ENCODE data around the gene TBX5.

Gene TBX5

DNA sequence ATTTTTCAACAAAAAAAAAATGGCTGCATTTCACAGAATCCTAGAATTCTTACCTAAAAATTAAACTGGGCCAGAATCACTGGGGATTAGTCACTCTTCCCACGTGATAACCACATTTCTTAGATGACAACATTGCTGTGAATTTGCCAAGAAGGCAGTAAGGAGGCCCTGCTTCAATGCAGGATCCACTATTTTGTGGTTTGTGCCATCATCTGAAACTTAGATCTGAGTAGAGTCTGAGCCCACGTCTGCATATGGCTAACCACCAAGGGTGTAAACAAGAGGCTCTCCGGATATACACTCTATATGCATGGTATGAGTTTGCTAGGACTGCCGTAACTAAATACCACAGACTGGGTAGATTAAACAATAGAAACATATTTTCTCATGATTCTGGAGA lies 24.4 kb upstream of the TBX5 start:
- no peak for DNase-seq

DNA sequence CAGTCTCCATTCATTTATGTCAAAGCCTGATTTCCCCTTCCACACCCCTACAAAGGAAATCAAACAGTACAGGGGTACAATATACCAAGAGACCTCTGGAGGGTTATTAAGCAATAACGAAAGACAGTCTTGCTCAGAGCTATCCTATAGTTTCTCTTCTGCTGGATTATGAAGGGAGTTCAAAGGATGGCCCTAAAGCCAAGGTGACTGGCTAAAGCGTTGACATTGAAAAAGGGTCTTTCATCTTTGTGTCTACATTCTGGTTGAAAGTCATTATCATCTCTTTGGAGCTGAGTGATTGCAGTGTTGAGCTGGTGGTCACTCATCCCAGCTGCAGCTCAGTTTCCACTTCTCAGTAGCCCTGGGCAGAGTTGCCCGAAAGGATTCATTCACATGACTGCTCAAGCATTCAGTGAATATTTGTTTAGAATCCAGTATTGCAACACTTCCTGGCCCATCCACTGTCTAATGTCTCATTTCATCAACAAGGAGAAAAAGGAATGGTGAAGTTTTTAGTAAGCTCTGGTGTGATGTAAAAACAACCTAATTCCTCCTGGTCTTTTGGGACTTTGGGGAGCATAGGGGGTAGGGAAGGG lies 19.2 kb upstream of the TBX5 start:
- no peak for DNase-seq

DNA sequence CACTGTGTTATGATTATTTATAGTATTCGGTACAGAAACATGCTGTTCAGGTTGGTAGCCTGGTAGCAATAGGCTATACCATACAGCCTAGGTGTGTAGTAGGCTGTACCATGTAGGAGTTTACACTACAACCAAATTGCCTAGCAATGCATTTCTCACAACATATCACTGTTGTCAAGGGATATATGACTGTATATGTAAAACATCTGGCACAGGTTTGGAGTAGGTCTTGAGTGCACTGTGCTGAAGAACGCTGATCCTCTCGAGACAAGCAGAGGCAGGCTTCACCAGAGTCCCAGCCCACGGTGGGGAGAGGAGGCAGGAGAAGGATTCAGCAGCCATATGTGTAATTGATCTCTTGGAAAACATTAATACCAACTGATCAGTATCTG lies 15.0 kb upstream of the TBX5 start:
- no peak for DNase-seq

DNA sequence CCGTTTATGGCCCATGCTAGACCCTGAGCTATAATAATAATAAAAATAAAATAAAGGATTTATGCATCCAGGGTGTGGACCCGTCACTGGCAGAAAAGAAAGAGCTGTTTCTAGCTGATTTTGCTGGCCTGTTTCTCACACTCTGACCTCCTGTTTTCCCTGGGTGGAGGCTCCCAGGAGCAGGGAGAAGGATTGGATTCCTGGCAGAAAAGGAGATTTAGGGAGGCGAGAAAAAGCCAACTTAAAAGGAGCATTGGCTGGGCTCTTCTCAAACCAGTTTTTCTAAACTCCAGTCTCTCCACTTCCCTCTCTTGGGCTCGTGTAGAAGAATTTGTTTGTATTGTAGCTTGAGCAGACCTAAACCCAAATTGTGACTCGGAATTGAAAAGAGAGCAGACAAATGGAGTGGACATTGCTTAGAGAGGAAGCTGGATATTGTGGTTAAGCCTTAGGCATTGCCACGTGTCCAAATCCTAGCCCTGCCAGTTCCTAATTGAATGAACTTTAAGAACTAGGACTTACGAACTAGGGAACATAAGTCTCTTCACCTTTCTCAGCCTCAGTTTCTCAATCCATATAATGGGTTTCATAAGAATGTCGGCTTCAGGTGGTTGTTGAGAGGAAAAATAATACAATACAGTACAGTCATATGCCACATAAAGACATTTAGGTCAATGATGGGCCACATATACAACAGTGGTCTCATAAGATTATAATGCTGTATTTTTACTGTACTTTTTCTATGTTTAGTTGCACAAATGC lies 14.4 kb upstream of the TBX5 start:
- DNase-seq = no peak

DNA sequence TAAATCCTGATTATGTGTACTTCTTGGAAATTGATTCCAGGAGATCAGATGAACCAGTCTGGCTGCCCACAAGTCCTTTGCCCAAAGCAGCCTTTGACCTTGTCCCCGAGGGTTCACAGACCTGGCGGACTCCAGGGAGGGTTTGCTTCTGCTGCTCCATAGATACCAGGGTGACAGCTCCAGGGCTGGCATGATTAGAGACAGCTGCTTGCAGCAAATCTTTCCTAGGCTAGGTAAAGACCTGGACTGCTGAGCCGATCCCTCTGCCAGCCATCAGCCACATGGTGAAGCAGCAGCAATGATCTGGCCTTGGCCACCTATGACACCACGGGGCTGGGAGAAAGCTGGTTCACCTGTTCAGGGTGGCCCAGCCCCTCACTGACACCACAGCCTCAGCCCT lies 10.1 kb upstream of the TBX5 start:
- DNase-seq = no peak

DNA sequence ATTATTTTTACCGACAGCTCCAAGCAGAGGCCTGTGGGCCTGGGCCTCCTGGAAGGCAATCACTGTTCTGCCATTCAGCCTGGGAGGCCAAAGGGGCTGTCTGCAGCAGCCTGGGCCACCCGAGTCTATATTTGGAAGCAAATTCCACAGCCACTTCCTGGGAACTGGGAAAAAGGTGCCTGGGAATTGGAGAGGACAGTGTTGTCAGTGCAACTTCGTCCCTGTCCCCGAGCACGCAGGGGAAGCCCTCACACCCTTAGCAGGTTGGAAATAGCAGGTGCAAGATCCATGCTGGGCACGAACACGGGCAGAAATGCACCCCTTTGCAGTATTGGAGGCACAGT lies 9.6 kb upstream of the TBX5 start:
- DNase-seq = no peak

DNA sequence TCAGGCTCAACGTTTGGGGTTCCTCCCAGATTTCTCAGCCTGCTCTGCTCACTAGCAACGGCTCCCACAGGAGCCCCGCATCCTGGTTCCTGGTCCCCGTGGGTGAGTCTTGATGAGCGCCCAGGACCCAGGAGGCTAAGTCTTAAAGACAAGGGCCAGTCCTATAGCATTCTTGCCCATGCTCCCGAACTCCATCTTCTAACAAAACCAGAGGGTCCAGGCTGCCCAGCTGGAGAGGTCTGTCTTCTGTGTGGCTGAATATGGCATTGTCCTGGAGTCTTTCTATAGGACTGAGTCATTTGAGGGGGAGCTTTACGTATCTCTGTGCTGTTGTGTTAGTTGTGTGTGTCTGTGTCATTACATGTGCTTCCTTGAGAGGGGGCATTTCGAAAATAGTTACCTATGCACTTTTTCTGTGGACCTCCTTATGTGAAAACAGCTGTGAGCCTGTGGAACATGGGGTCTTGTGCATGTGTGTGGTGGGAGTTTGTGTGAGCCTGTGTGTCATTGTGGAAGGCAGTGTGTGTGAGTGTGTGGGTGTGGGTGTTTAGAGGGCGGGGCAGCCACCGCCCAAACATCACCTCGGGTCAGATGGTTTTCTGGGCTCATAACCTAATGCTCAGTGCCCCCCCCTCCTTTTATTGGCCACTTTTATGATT lies 9.1 kb upstream of the TBX5 start:
- DNase-seq = no peak

DNA sequence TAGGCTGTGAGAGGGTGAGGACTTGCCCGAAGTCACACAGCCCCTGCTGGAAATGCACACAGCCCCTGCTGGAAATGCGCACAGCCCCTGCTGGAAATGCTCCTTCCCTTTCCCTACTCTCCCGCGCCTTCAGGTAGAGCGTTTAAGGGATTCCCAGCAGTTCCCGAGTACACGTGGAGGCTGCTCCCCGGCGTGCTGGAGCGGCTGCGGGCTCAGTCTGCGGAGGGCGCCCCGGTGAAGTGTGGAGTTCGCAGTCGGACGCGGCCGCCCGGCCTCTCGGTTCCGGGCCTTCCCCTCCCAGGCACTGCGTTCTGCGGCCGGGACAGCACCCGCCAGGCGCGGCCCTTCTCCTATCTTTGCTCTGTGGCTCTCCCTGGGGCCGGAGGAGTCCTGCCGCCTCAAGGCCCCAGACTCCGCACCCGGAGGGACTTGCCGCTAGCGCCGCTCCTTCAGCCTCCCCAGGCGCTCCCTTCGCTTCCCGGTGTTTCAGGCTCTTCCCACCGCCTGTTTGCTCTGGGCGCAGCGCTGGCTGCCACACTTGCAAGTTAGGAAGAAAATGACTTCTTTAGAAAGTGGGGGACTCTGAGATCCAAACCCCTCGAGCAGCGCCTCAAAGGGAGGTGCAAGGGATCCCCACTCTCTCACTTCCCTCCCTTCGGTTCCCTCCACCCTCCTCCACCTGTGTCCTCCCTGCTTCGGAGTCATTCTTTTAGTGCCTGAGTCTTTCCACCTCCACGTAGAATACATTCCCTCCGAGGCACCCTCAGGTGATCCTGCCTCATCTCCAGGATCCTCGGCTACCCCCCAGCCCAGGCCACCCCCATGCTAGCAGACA lies 8.3 kb upstream of the TBX5 start:
- DNase-seq = no peak

DNA sequence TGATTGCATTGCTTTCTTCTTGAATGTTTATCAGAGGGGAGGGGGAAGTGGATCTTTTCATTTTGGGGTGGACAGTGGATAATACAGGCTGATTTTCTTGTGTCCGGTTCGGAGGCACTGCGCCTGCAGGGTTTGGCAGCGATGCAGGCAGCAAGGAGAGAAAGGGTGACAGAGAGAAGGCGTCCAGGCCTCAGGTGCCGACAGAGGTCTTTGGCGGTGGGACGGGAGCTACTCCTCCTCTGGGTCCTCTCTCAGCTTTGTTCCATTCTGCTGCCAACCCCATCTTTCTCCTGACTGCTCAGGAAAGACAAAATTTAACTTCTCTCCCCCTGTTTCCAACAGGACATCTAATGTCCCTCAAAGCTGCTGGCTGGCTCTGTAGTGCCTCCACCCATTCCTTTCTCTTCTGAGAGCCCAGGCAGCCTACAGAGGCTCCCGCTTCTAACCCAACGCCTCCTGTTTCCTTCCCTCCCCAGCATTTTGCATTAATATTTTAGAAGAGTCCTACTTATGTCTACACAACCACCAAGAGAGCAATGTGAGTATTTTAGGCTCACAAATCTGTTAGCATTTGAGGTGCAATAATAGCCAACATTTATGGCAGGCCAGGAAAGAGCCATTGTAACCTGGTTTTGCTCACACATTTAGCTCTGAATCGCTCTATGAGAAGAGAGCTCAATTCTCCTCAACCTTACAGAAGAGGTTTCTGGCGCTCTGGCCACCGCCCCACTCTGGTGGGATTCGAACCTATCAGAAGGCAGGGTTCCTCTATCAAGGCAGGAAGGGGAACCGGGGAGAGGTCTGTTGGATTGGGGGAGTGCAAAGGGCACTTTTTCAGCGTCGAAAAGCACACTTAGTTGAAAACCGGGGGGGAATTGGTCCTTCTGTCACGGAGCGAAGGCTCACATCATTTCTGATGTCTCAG lies 7.1 kb upstream of the TBX5 start:
- no peak for DNase-seq

DNA sequence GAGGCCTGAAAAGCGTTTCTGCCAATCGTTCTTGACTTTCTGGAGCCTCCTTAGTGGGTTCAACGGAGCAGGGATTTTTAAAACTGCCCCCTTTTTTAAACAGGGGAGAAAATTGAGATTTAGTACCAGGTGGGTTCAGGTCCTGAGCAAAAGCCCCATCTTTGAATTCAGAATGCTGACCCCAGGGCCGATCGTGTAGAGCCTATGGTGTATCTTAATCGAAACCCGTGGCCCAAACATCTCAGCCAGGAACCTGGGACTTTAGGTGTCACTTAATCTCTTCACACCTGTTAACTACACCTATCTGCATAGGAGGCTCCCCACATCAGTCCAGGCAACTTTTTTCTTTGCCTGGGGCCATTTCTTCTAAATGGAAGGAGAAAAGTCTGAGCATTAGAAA lies 6.4 kb upstream of the TBX5 start:
- DNase-seq = no peak

DNA sequence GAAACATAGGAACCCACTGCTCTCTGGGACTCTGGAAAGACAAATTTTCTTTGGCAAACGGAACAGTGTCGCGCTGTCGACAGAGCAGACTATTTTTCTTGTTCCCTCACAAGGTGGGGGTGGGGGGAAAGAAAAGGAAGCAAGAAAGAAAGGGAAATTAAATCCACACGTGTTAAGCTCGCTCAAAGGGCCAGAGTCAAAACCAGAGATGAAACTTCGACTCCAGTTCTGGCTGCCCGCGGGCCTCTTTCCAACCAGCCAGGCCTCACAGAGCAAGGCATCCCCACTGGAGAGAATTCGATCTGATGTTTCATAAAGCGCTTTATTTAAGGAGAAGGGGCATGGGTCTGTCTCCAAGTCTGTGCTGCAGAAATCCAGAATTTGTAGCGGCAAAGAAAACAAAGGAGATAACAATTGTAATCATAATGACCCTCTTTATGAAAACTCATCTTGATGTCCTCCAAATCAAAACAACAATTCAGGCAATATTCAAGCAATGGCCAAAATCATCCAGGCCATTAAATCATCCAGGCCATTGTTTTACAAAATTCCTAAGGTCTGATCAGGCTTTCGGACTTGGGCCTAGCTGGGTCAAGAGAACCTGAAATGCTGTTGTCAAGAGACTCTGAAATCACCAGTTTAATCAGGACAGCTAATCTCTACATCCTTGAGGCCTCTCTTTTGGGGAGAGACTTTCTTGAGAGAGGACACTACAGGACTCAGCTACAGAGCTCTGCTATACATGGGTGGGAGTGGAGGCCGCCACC lies 5.3 kb upstream of the TBX5 start:
- DNase-seq = no peak

DNA sequence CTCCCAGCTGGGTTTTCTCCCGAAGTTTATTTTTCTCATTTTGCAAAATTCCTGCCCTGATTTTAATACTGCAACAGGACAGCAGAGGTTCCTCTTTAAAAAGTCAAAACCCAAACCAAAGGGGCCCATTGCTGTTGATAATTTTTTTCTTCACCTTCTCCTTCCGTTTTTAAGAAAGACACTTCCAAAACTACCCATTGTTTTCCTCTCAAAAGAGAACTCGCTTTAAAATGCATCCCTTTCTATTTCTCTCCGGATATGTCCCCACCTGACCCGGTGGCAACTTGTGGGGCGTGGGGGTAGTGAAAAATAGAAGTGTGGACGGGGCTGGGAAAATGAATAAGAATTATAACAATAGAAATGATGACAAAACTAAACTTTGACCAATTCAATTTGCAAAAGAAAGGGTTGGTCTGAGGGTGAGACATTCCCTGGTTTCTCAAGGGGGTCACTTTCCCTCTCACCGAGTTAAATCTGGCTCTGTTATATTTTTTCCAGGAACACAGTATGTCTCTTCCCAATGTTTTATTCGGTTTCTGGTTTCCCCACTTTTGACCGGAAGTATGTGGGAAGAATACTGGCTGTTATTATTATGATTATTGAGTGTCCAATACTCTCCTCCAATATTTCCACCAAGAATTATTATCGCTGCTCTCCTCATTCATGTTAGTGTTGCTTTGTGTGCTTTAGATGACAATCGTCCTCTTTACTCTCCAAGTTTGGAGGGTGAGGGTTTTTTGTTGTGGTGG lies 4.1 kb upstream of the TBX5 start:
- no peak for DNase-seq

DNA sequence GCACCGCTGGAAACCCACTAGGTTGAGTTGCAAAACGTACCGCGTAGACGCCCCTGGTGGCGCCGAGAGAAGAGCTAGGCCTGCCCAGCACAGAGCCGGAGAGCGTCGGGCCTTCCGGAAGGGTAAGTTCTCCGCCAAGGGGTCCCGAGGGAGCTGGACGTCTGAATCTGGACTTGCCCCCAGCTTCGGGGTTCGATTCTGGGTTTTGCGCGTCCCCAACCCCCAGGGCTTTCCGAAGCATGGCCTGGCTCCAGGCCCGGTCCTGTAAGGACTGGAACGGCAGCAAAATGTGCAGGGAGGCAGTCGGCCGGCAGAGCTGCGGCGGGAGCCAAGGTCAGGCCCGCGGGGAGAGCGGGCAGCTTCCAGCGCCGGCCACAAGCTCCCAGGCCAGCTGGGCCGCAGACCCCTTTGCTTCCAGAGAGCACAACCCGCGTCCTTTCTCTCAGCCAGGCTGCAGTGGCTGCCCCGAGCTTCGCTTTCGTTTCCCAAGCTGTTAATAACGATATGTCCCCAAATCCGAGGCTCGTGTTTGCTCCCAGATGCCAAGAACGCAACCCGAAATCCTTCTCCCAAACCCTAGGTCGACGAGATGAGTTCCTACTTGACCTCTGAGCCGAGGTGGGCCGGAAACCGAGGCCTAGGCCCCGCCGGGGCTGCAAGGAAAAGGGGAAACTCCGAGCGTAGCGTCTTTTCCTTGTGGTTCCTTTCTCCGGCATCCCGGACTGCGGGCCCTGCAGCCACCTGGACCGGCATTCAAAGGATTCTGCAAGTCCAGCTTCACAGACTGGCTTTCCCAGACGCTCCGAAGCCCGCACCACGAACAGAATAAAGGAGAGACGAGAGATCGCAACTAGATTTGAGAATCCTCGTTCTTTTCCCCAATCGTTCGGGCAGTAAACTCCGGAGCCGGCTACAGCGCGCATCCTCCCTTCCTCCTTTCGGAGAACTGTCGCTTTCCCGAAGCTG lies 3.2 kb upstream of the TBX5 start:
- DNase-seq = no peak

DNA sequence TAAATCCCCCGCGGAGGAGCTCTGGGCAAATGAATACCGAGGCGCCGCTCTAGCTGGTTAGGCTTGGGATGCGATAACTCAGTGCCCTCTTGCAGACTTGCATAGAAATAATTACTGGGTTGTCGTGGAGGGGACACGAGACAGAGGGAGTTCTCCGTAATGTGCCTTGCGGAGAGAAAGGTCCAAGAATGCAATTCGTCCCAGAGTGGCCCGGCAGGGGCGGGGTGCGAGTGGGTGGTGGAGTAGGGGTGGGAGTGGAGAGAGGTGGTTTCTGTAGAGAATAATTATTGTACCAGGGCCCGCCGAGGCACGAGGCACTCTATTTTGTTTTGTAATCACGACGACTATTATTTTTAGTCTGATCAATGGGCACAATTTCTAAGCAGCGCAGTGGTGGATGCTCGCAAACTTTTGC lies 2.5 kb upstream of the TBX5 start:
- DNase-seq = no peak

DNA sequence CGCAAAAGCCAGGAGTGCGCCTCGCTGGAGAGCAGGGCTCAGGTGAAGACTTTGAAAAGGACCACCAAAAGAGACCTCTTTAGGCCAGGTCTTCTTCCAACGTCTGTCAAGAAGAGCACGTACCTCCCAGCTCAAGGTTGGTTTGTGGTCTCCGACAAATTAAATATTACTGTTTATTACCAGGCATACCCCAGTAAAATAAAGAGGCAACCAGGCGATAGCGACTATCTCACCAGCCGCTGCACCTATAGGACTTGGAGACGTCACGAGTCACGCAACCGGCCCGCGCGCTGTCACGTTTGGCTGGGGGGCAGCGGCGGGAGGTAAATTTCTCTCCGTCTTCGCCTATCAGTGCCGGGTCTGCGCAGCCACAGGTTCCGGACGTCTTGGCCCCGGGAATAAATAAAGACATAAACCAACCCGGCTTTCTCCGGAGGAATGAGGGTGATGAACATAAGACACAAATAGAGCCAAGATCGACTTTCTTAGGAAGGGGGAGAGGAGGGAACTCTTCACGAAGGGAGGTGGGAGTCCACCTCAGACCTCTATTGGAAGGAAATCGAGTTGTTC lies 2.0 kb upstream of the TBX5 start:
- DNase-seq = no peak

DNA sequence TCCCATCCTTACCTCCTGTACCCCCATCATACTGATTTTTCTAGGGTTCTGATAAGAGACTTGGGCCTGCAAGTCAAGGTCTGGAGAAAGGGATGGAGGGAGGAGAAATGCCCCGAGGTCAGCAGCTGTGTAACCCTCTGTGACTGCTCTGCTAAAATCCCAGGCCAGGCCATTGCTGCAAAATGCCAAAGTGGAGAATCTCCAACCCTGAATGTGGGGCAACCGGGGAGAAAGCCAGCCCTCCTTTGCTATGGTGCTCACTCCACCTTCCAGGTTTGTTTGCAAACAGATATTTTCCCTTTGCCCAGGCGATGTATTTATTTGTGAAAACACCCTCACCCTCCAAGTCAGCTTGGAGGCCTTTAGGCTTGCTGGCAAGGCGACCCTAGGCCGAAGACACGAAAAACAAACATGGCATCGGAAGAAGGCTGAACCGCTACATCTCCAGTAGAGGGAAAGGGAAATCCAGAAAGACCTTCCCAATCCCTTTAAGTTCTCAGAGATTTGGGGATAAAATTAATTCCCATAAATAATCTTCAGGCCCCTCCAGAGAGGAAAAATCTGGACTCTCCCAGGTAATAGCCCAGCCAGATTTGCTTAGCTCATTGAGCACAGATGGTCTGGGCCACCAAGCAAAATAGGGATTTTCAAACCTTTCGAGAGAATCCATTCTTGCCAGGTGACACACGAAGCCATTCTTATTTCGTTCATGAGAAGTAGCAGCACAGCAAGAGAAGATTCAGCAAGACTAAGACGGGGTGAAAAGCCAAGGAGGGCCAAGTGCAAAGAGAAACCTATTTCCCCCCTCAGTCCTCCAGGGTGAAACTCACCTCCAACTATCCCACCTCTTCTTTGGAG lies 1.3 kb upstream of the TBX5 start:
- DNase-seq = no peak

DNA sequence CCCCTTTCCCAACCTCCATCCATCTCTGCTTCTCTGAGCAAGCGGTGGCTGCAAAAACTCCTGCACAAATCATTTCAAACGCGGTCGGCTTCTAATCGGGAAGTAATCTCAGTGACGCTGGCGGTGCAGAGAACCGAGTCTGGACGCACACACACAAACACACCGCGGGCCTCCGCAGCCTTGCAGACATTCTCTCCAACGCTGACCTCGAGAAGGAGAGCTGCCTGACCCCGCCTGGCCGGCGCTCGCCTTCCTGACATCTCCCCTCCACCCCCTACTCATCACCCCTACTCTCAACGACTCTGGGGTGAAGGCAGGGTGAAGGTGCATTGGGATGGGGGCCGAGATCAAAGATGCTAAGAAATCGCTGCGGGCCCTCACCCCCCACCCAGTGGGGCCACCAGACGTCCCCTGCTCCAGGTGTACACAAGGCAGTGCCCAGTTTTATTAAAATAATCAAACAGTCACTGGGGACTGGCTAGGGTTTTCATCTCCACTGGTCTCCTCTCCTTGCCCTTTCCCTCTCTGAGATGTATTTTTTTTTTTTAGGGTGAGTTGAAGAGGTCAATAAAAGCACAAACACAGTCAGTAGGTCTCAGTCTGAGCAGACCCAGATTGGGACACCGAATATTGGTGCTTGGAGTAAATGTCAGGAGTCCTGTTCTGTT lies 506 bp upstream of the TBX5 start:
- DNase-seq = no peak
